ENCODE measurements around the gene GATA6. TPM values are rescaled to one million over a fixed set of nuclear protein-coding genes. Genes with fewer than 3 reads are reported as not detected.
A peak's percentile ranks its signal among the peaks of the same experiment; 100 is the strongest.
"Not testable (repeated sequence)": the region's sequence is repeated elsewhere in the genome, so short reads cannot be mapped to it uniquely, and the experiment has no call there.

GATA6 gene
- total RNA-seq, 2 donors from 2014 or later = 32.7 to 38.4 TPM

DNA sequence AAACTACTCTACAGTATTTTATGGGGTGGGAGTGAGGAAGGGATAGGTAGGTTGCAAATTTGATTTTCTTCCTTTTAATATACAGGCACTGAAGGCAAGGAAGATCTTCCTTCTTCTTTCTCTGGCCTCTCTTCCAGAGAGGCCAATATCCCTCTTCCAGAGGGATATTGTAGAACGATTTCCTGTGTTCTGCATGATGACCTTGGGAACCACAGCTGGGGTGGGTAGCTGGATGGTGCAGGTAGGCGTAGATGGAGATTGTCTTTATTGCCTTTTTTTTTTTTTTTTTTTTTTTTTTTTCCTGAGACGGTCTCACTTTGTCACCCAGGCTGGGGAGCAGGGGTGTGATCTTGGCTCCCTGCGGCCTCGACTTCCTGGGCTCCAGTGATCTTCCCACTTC lies 49.4 kb downstream of the GATA6 start:
- intact Hi-C loops (cut with DNase I) = no loop called here

DNA sequence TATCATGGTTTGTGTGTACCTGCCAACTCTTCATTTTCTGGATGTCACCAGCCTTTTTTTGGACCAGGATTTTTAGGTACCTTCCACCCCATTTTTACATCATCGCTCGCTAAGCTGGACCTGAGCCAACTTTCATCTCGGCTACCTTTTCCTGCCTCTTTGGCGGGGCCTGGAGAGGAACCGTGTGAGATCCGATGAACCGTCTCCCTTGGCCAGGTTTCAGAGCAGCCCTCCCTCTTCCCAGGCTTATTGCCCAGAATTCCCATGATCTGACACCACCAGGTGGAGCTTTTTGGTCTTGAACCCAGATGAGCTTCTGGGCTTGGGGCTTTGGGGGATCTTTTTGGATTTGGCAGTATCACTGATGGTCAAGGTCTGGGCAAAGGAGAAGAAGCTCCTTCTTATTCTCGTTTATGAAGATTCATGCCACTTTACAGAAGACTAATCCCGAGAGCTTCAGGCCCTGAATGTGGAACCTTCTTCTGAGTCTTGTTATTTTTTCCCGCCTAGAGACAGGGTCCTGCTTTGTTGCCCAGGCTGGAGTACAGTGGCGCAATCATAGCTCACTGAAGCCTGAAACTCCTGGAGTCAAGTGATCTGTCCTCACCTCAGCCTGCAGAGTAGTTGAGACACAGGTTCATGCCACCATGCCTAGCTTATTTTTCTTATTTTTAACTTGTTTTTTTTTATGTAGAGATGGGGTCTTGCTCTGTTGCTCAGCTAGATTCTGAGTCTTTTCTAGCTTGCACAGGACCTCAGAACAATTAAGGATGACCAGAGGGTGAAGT lies 50.4 kb downstream of the GATA6 start:
- DNase-seq (ENCODE audit: low spot score) = no peak
- intact Hi-C loops (cut with DNase I) = no loop called here

More for the DNA sequence above, 49.4 kb downstream of the GATA6 start:
- DNase-seq (ENCODE audit: low spot score) = no peak

GRCh38 chr18:22220585-22220984 lies 51.2 kb downstream of the GATA6 start:
- DNase-seq (ENCODE audit: low spot score); intact Hi-C loops (cut with DNase I): not testable (repeated sequence)

DNA sequence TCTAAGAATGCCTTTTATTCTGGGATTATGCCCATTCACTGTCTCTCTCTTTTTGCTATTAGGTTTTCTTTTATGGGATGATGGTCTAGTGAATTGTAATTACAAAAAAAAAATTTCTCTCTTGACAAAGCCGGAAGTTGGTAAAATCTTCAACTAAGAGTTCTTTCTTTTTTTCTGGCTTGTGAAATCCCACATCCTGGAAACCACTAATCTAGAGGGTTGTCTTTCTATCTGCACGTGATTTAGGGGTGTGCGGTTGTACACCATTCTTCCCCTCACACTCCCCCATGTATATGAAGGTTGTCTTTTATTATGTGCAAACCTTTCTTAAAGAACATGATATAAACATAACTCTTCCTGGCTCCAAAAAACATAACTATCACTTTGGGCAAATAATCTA lies 52.0 kb downstream of the GATA6 start:
- no peak for DNase-seq (ENCODE audit: low spot score)
- intact Hi-C loops (cut with DNase I) = no loop called here

DNA sequence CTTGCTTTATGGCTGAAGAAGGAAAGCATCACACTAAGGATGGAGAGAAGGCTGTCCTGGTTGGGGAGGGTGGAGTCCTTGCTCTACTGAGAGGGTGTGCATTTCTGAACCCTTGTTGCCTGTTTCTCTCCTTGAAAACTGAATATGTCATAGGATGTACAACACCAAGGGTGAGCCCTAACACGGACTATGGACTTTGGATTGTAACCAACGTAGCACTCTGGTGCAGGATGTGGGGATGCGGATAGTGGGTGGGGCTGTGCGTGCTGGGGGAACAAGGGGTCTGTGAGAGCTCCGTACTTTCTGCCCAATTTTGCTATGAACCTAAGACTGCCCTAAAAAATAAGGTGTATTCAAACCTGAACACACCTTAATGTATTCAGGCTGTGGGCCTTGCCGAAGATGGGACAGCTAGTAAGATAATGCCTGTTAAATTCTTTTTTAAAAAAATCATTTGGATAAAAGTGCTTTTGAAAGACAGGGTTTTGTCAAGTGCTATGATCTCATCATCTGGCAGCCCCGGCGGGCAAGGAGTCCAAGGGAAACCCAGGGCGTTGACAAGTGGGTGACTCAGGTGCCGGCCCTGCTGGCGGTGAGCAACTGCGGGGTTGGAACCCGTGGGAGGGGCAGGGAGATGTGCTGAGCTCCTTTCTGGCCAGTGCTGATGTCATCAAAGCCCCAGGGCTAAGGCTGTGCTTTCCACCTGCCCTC lies 54.0 kb downstream of the GATA6 start:
- intact Hi-C loops (cut with DNase I) = no loop called here
- peak; percentile 95 for DNase-seq (ENCODE audit: low spot score)

DNA sequence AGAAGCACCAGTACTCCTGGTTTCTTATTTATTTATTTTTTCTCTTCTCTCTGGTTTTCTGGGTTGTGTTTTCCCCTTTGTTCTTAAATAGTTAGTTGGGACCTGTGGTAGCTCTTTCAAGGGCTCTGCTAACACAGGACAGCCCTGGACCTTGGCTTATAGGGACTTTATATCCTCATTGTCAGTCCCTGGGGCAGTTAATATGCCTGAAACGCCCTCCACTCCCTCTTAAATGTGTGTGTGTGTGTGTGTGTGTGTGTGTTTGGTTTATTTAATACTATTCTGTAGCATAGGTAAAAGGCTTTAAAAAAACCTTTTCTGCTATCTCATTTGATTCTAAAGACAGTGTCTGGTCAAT lies 54.6 kb downstream of the GATA6 start:
- no peak for DNase-seq (ENCODE audit: low spot score)
- intact Hi-C loops (cut with DNase I) = no loop called here

DNA sequence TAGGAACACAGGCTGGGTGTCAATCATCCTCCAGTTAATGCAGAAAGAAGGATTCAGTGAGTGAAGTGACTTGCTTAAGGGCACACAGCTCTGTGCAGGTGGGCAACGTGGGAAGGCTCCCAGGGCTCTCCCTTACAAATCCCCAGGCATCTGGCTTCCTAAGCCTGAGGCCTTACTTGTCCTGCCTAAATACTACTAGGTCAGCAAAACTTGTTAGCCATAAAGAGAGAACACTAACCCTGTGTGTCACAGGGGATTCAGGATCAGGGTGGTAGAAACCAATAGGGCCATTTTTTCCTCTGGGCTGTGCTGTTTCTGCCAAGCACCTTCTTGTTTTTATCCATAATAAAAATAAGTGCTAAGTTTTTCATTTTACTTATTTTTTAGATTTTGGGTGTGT lies 55.0 kb downstream of the GATA6 start:
- no peak for DNase-seq (ENCODE audit: low spot score)
- intact Hi-C loops (cut with DNase I) = no loop called here

- intact Hi-C loops (cut with DNase I) = no loop called here
- DNase-seq (ENCODE audit: low spot score) = no peak
Measured at GRCh38 chr18:22226801-22227200, 57.4 kb downstream of the GATA6 start.

- no peak for DNase-seq (ENCODE audit: low spot score)
- intact Hi-C loops (cut with DNase I) = no loop called here
Measured at GRCh38 chr18:22228976-22229375, 59.6 kb downstream of the GATA6 start.

- intact Hi-C loops (cut with DNase I) = no loop called here
- DNase-seq (ENCODE audit: low spot score) = no peak
Measured at GRCh38 chr18:22229456-22230124, 60.2 kb downstream of the GATA6 start.

DNA sequence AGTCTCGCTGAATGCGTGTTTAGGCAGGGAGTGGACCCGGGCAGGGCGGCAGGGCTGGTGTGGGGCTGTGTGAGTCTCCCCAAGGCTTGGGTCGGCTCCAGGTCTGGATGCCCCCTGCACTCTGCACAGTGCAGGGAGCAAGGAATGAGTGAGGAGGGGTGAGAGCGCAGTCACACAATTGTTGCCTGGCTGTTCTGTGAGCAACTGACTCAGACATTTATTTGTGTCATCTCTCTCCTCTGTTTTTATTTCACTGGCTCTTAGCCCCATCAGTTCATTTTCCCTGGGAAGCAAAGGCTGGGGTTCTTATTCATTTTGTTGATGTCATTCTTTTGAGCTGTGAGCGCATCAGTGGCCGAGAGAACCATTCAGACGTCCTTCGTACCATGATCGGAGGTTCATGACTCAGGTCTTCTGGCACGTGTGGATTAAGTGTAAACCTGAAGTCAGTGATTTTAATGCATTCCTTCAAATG lies 61.1 kb downstream of the GATA6 start:
- no peak for DNase-seq (ENCODE audit: low spot score)
- intact Hi-C loops (cut with DNase I) = no loop called here

GRCh38 chr18:22233266-22233665 lies 63.9 kb downstream of the GATA6 start:
- intact Hi-C loops (cut with DNase I) = no loop called here
- DNase-seq (ENCODE audit: low spot score) = no peak

- DNase-seq (ENCODE audit: low spot score) = no peak
Measured at GRCh38 chr18:22238036-22238435, 68.6 kb downstream of the GATA6 start.

DNA sequence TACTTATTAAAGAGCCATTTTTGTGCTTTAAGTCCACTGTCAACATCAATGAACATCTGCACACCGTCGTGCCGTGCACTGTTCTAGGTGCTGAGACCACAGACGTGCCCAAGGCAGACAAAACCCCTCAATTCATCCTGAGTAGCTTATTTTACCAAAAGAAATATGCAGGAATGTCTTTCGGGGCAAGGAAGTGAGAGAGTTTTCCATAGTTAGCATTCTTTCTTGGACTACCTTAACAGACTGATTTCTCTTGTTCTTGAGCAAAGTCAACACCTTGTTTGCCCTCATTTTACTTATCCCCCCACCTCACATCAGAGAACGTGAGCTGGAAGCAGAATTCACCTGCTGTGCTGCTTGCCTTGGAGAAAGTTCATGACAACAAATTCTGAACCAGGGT lies 69.3 kb downstream of the GATA6 start:
- no peak for DNase-seq (ENCODE audit: low spot score)
- intact Hi-C loops (cut with DNase I) = no loop called here

More at GRCh38 chr18:22238036-22238435, 68.6 kb downstream of the GATA6 start:
- intact Hi-C loops (cut with DNase I) = no loop called here

DNA sequence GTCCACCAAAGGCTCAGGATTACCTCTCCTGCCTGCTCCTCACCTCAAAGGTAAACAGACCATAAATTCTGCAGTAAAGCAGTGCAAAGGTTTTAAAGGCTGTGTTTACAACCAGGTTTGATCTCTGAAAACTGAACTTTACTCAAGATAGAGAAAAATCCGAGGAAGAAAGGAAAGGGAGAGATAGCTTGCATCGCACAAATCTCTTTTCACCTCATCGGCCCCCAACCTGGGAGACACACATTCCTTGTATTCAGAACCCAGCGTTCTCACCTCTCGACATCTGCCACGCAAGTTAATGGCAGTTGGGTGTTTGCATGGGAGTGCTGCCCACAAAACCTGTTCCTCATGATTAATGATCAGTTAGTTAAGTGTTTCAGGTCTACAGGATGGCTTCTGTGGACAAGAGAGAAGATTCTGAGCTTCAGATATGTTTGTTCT lies 72.6 kb downstream of the GATA6 start:
- no peak for DNase-seq (ENCODE audit: low spot score)
- intact Hi-C loops (cut with DNase I) = no loop called here

GRCh38 chr18:22243513-22243912 lies 74.1 kb downstream of the GATA6 start:
- DNase-seq (ENCODE audit: low spot score) = no peak
- intact Hi-C loops (cut with DNase I) = loop anchor here in 1 of 2 donors (1.0 kb wide), 1 partner anchor 23 kb away; no protein-coding TSS in a partner anchor

GRCh38 chr18:22250026-22250425 lies 80.6 kb downstream of the GATA6 start:
- no peak for DNase-seq (ENCODE audit: low spot score)
- intact Hi-C loops (cut with DNase I) = no loop called here

- no peak for DNase-seq (ENCODE audit: low spot score)
- intact Hi-C loops (cut with DNase I) = no loop called here
Measured at GRCh38 chr18:22250591-22250996, 81.2 kb downstream of the GATA6 start.

All from posterior vena cava (tissue), 2 donors.